IMR-90 (cell line): ENCODE measurements around the gene IL37.

Source experiments
- BHLHE40 ChIP-seq: fragments of 150-350 bp; IDR thresholded peaks from 2 replicates; pipeline ENCODE4 v1.6.1; 2016; ENCODE audit warnings: mild to moderate bottlenecking, low read depth, low read length
- CTCF ChIP-seq: conservative IDR thresholded peaks from 2 replicates; pipeline ENCODE4 v1.5.1; 2012; ENCODE audit warnings: mild to moderate bottlenecking, low read depth, low read length, improper control_type of control experiment
- ELK1 ChIP-seq: fragments of 150-350 bp; IDR thresholded peaks from 2 replicates; pipeline ENCODE4 v1.6.1; 2016; ENCODE audit warnings: low read depth, mild to moderate bottlenecking, low read length, moderate library complexity, borderline replicate concordance
- NFE2L2 ChIP-seq: fragments of 150-350 bp; IDR thresholded peaks from 2 replicates; pipeline ENCODE4 v1.6.1; 2016; ENCODE audit warnings: low read depth, mild to moderate bottlenecking, low read length
- POLR2A ChIP-seq: IDR thresholded peaks from 2 replicates; pipeline ENCODE4 v1.6.1; 2012; ENCODE audit warnings: mild to moderate bottlenecking, low read depth, low read length
- SMC3 ChIP-seq: fragments of 150-350 bp; IDR thresholded peaks from 2 replicates; pipeline ENCODE4 v1.6.1; 2016; ENCODE audit warnings: low read depth, mild to moderate bottlenecking, antibody characterized with exemption, low read length, moderate library complexity

DNA sequence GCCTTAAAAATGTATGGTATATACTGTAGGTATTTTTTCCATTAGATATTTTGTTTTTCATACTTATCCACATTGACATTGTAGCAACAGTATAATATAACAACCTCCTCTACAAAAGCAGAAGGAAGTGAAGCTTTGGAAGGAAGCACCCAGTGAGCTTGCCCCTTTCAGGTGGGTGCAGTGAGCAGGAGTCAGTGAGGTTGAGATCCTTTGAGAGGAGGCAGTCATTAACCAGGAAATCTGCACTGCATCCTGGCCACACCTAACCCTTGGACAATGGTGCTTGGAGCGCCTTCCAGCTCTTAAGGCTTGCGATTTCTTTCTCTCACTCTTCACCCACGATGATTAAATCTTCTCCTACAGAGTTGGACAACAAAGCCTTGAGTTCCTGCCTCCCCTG is 13.9 kb downstream of the IL37 start:
- TF ChIP-seq BHLHE40 (no peak), CTCF (no peak), NFE2L2 (no peak), ELK1 (no peak), POLR2A (no peak), SMC3 (no peak)
